NCI-H2107 treated with DMSO at 0.1 percent for 48 hours (cell line): Measurements from ENCODE around the gene PPFIA4.

Source experiments
- DNase-seq: peaks from one replicate; lab custom pipeline; 2025; ENCODE audit not compliant: unreplicated experiment; lab: John Stamatoyannopoulos, UW

PPFIA4 gene

GRCh38 chr1:203081465-203082230, 55.4 kb downstream of the PPFIA4 start:
- no peak for DNase-seq

- DNase-seq: no peak
Observed at GRCh38 chr1:203082231-203082505, 55.9 kb downstream of the PPFIA4 start.

GRCh38 chr1:203082571-203083462, 56.5 kb downstream of the PPFIA4 start:
- DNase-seq: no peak

- DNase-seq: no peak
Observed at GRCh38 chr1:203083463-203083921, 57.2 kb downstream of the PPFIA4 start.

DNA sequence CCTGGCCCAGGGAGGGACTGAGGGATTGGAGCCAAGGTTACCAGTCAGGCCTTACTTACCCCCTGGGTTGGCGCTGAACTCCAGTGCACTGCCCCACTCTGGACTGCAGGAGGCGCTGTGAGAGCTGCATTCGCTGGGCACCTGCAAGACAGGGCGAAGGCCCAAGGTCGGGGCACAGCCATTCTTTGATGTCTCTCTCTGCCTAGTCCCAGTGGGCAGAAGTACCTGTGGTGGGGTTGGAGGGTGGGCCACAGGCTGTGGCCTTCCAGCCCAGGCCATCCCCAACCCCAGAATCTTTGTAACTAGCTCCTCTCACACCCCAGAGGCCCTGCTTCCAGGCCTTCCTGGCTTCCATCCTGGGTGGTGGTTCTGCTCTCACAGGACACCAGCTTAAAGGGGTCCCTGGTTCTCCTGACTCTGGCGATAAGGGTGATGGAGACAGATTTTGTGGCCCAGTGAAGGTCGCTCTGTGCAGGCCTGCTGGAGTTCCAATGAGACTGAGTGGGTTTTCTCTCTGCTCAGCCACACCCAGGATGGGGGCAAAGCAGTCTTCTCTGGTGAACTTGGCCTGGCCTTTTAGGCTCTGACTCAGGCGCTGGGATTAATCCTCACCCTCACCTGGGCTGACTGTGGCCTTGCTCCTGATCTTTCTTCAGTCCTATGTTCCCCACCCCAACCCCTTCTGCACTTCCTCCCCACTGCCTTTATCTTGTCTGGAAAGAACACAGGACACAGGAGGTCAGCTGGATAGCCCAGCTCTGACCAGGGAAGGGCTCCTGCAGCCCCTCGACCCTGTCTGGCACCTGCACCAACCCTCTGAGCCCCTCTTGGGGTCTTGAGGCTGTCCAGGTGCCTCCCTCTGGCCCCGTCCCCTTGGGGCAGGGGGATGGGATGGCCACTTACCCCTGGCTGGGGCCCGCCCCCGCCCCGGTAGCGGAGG, 58.6 kb downstream of the PPFIA4 start:
- no peak for DNase-seq

DNA sequence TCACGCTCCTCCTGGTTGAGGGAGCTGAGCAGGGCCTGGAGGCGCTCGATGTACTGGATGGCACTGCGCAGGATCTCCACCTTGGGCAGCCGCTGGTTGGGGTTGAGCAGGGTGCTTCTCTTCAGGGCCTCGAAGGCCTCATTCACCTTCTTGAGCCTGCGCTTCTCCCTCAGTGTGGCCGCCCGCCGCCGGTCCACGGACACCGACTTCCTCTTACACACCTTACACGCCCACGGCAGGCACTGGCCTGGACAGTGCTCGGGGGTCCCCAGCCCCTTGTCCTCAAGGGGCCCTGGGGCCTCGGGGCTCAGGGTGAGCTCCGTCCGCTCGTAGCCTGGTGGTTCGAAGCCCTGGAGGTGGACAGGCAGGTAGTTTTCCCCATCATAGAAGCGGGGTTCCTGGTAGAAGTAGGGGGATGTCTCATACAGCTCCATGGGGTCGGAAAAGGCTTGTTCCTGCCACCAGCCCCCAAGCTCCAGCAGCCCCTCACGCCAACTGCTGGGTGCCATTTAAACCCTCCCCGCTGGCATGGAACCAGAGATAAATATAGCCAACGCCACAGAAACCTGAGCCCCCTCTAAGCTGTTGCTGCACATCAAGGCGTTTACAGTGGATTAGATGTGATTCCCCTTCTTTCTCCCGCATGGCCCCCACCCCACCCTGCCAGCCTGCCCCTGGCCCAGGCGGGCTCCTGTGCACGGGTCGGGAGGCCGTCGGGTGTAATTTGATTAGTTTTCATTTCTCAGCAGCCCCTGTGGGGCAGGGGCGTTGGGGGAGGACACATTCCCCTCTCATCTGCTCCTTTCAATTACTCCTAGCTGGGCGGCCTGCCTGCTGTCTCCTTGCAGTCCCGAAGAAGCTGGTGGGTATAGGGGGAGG, 59.5 kb downstream of the PPFIA4 start, which contains the start of gene MYOG:
Gene MYOG (minus strand): TSS at position 485 of the 879 bp plus-strand sequence. CDS start 51 bp downstream, at position 434.
- DNase-seq: no peak

DNA sequence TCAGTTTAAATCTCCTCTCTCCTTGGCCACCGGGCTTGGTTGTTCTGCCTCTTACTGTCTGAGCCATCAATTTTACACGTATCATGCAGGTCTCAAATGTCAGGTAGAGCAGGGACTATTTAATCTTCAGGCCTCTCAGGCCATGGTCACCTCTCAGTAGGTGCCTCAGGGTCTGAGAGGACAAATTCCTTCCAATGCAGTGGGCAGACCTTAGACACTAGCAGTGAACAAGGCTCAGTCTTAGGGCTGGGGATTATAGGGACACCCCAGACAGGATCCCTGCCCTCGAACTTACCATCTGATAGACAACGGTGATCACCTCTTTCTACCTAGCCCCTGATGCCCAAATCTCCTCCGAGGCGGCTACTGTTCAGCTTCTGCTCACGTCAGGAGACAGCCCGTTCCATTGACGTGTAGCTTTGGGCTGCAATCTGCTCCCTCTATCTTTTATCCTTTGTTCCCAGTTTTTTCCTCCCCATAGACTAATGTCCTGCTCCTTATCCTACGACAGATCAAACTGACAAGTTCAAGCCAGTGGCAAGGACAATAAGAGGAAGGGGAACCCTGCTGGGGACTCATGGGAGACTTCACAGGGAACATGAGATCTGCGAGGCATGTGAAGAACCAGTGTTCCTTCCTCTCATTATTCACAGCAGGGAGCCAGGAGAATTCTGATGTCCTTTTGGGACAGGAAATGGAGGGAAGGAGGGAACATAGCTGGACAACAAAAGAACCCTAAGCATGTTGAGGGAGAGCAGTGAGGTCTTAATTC, 60.9 kb downstream of the PPFIA4 start:
- DNase-seq: no peak

- DNase-seq: no peak
Observed at GRCh38 chr1:203088441-203088840, 62.1 kb downstream of the PPFIA4 start.

- DNase-seq: no peak
Observed at GRCh38 chr1:203089001-203089650, 62.8 kb downstream of the PPFIA4 start.

DNA sequence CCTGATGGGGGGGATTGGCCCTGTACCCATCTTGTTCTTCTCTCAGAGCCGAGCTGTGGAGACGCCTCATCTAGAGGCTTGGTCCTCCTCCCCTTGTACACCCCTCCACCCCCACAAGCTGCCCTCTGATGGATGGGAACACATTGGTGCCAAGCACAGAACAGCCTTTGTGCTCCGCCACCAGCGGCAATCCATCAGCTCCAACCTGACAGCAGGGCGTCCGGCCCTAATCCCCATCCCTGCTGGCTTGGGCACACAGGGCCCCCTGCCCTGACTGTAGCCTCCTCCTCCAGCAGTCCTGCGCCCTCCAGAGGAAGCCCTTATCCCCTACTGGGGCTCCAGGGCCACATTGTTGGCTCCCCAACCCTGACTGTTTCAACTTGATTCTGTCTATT, 63.4 kb downstream of the PPFIA4 start:
- DNase-seq: no peak

DNA sequence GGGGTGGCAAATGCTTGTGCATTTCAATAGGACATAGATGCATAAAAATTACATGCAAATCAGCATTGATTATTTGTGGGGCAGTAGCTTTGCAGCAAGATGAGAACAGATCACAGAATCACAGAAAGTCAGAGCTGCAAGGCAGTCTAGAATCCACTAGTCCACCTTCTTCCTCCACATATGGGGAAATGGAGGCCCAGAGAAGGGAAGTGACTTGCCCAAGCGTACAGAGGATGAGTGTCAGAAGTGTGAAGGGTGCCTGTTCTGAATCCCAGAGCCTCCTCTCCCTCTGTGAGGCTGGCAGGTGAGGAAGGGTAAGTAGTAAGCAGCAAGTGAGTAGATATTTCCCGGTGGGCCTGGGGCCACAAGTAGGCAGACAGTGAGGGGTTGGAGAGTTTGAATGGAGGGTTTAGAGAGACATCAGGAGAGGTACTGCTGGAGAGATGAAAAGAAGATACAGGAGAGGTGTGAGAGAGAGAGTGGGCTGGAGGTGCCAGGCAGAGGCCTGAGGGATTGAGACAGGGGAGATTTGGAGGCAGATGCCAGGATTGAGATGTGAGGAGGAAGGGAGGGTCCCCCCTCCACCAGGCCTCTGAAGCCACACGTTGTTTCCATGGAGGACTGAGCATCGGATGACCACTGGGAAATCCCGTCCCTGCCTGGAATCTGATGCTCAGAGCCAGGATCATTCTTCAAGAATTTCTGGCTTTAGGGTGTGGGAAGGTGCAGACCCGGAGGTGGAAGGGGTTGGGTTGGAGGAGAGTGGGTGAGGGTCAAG, 64.3 kb downstream of the PPFIA4 start:
- DNase-seq: no peak

DNA sequence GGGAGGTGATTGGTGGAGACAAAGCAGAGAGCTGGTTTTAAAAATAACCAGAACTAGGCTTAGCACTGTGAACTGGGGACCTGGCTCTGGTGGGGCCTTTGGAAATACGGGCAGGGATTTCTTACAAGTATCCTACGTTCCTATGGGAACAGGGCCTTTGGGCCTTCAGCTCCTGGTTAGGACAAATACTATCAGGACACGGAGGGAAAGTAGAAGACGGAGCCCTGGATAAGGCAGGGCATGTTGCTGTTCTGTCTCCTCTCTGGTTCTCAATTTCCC, 64.8 kb downstream of the PPFIA4 start:
- DNase-seq: no peak

GRCh38 chr1:203091761-203092330, 65.6 kb downstream of the PPFIA4 start:
- DNase-seq: no peak

DNA sequence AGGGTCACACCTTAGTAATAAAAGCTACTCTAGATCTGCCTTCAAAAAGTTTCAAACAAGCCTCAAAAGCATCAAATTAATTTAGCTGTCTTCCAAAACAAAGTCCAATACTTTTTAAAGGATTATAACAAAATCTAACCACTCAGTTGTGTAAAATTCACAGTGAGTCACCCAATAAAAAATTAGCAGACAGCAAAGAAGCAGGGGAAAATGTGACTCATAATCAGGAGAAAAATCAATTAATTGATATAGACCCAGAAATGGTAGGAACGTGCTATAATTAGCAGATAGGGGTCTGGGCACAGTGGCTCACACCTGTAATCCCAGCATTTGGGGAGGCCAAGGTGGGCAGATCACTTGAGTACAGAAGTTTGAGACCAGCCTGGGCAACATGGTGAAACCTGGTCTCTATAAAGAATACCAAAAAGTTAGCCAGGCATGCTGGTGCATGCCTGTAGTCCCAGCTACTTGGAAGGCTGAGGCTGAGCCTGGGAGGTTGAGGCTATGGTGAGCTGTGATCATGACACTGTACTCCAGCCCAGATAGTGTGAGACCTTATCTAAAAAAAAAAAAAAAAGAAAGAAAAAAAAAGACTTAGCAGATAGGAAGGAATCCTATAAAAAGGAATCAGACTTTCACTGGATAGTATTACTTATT, 67.6 kb downstream of the PPFIA4 start:
- no peak for DNase-seq

GRCh38 chr1:203095061-203095690, 68.9 kb downstream of the PPFIA4 start:
- DNase-seq: no peak

GRCh38 chr1:203096566-203096965, 70.3 kb downstream of the PPFIA4 start:
- no peak for DNase-seq

DNA sequence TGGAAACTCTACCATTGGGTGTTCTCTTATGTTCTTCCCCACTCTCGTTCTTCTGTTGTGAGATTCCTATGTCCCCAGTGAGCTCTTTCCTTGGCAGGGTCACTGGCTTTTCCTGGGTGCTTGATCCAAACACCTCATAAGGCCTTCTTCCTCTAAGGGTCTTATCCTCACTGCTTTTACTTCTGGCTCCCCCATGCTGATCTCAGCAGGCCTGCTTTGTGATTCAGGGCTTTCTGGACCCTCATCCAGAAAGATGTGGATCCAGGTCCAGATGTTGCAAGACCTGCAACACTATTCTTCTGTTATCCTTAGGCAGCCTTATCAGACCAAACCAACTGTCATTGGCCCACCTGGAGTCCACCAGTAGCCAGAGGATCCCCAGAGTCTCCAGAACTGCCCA, 70.7 kb downstream of the PPFIA4 start:
- no peak for DNase-seq
